NCI-H748 (cell line): Measurements from ENCODE around the gene MREG.
"Not testable (repeated sequence)": the region's sequence is repeated elsewhere in the genome, so short reads cannot be mapped to it uniquely, and the experiment has no call there.

Experiments
- DNase-seq: peaks from one replicate; lab custom pipeline; 2025; ENCODE audit not compliant: unreplicated experiment; lab: John Stamatoyannopoulos, UW

Gene MREG

DNA sequence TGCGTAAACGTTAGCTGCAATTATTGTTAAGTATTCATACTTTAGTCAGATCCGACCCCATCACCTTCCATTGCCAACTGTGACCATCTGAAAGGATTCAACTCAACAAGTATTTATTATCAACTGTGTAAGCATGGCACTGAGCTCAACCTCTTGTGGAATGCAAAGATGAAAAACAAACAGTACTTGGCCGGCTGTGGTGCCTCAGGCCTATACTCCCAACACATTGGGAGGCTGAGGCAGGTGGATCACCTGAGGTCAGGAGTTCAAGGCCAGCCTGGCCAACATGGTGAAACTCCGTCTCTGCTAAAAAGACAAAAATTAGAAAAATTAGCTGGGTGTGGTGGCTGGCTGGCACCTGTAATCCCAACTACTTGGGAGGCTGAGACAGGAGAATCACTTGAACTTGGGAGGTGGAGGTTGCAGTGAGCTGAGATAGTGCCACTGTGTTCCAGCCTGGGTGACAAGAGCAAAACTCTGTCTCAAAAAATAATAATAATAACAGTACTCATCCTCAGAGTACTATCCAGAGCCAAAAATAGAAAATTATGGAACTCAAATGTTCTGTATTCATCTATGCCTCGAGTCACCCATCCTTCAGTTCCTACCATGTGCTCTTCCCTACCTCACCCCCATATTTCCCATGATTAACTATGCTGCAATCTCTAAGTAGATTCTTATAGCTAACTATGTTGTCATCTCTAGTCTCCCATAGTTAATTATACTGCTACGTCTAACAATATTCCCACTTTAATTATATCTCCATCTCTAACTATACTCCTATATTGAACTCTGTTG lies 8.6 kb upstream of the MREG start:
- DNase-seq, result no peak

DNA sequence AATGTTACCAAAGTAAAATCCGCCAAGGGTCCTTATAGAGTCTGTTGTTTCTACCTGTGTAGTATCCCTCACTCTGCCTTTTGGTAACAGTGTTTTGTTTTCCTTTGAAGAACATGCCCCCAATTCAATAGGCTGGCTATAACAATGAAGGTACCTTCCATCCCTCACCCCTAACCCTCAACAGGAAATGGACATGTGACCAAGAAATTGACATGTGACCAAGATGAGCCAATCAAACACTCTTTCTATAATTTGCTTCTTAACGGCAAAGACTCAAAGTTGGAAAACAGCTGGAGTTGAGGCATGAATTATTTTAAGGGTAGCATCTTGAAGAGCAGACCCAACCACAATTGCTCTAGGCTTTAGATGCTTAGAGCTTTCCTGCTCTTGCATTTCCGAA lies 5.4 kb upstream of the MREG start:
- DNase-seq, result no peak

DNA sequence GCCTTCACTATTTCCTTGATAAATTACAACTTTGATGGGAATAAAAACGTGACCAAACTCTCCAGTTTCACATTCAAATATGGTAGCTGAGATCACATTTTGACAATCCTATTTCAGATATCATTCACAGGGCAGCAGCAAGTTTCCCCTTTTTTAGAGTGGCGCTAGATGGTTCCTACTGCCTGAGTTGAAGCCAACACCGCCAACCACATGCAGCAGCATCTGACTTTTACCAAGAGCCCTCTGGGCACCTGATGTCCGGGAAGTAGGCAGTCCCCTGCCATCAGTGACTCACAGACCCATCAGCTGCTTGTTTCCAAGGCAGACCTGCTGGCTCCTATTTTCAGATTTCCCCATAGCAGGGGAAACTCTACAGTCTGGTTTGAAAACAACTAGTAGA lies 4.0 kb upstream of the MREG start:
- no peak for DNase-seq

DNA sequence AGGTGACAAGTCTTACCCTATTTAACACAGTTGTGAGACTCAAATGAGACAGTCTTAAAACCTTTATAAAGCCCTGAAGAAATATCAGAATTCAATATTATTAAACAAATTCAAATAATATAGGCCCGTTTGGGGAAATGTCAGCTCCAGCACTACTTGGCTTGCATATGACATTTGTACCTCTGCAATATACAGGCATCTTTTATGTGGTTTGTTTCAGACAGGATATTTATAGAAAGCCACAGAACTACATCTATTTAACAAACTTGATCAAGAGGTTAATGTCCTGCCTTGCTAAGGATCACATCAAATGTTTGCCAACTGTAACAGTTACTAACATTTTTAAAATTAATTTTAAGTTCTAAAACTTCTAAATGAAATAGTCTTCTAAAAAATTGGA lies 3.2 kb upstream of the MREG start:
- no peak for DNase-seq

DNA sequence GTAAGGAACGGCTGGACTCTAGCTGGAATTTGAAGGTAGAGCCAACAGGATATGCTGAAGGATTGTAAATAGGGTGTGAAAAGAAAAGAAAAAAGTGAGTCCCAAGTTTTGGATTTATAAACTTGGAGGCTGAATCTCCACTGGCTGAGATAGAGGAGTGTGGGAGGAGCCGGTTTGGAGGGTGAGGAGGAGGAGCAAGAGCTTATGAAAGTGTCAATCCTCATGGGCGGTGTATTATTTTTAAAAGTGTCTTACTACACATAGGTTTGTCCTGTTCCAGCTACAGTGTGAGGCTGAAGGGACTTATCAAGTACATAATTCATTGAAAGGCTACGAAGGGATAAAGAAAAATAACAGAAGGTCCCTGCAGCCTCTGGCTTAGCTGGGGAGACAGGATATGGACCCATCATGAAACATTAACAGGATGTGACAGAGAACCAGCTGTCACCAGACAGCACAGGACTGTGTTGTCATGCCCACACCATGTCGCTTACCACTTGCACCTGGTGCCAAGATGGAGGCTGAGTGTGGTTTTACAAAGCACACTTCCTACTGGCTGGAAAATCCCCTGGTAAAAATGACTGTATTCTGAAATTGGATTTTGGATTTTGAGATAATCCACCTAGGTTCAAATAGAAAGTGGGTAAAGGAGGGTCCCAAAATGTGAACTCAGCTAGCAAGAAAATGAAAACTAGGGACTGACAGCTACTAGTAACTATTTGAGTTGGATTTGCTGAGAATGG lies 2.5 kb upstream of the MREG start:
- peak; percentile 9 for DNase-seq

DNA sequence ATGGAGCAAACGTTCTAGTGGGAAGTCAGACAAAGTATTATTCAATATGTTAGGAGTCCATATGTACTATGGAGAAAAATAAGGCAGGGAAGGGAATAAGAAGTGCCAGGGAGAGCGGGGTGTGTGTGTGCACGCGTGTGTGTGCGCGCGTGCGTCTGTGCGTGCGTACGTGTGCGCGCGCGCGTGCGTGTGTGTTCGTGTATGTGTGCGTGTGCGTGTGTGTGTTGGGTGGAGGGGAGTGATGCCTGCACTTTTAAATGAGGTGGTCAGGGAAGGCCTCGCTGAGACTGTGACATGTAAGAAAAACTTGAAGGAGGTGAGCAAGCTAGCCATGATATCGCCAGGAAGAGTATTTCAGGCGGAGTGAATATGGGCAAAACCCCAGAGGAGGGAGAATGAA lies 1.6 kb upstream of the MREG start:
- no peak for DNase-seq

DNA sequence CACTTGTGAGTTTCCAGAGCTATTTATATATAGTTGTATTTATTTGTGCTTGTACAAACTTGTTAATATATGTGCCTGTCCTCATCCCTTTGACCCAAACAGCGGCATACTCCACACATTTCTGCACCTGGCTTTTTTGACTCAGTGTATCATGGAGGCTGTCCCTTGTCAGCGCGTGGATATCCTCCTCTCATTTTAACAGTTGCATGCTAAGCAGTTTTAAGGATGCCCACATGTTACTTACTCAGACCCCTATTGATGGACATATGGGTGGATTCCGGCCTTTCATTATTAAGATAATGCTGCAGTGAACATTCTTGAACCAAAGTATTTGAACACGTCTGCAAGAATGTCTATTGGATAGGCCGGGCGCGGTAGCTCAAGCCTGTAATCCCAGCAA lies 655 bp upstream of the MREG start:
- DNase-seq, result no peak

DNA sequence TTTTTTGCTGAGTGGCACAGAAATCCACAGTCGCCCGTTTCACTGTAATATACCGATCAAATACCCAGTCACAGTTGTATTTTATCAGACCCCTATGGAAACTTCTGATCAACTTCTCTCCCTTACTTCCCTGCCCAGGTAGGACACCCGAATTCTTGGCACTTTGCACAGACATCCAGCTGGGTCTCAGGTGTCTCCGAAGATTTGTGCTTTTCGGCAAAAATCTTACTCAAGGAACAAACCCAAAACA lies 596 bp downstream of the MREG start:
- no peak for DNase-seq

DNA sequence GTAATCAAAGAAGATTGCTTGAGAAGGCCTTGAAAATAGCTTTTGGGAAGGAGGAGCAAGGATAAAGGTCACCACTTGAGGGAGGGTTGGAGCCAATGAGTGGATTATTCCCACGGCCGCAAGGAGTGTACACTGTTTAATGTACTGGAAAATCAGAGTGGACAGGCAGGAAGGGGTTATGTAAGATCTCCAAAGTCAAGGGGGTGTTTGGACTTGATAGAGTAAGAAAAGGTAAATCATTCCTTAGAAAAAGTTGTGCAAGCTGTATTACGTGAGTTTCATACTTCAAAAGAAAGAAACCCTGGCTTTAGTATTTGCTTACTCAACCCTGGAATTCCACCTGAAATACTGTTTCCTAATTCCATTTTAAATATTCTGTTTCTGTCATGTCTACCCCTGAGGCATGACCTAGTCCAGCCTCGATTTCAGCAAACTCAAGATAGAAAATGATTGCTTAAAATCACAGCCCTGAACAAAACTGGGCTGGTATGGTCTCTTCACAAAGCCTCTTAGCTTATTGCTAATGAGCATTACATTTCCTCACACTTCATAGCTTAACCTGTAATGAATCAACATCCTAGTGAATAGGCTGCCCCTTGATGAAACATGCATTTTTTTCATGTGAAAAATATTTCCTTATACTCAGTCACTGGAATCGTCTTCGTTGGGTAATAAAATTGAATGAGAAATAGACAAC lies 1.1 kb downstream of the MREG start:
- no peak for DNase-seq

DNA sequence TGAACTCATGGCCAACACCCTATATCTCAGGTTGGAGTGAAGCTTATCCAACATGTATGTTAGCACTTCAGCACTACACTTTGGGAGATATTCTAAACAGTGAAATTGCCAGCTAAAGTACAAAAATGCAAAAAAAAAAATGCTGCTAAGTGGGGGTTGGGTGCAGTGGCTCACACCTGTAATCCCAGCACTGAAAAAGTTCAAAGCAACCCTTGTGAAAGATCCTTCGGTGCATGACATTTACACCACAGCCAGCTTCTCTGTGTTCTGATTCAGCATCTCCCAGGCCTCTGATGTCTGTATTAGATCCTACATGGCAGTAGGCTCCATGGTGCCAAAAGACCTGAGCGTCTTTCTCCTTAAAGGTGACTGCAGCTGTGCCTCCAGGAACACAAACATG lies 4.1 kb downstream of the MREG start:
- not testable (repeated sequence) for DNase-seq

DNA sequence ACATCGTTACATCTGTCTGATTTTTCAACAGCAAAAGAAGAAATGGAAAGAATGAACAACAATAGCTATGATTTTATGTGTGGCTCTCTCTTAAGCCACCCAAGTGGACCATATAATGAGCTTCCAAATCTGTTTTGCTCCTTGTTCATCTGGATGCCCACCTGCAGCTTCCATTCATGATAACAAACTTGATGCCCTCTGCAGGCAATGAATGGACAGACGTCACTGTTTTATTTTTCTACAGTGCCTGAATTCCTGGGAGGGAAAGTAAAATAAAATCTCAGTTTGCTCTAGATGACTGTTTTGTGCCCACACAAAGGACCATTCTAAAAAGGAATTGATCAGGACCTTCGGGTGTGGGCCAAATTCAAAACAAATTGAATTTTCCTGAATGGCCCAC lies 5.0 kb downstream of the MREG start:
- no peak for DNase-seq

DNA sequence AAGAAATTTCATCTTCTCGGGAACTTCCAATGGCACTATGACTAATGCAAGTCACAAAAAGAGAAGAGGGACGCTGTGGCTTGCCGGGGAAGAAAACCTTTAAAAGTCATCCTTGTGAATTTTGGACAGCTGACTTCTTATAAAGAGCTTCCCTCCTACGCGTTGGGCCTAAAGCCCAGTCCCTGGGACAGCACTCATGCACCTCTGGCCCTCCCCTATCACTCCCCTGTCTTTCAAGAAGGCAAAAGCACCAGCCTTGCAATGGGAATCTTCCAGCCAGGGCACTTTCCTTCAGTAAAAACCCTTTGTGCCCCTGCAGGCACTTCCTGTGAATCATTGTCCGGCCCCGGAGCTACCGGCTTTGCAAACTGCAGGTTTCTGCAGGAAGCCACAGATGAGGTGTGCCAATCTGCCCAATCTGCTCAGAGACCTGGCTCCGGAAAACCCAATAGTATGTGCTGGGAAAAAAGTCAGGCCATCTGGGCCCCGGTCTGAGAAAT lies 7.1 kb downstream of the MREG start:
- no peak for DNase-seq

DNA sequence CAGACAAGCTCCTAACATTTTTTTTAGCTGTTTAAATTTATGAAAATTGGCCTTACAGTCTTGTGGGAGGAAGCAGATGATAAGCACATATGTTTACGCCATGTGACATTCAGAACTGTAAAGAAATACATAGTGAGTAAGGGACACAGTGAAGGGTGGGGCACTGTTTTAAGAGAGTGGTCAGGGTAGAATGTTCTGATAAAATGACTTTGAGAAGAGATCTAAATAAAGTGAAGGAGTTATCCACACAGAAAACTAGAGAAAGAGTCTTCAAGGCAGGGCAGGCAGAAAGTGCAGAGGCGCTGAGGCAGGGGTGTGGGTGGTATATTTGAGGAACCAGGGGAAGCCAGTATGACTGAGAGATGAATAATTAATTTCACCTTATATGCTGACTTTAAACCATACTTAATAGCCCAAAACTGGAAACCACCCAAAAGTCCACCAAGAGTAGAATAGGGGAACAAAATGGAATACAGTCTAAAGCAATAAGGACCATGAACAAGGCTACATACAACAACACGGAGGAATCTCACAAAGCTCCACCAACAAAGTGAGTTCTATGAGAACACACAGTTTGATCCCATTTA lies 8.6 kb downstream of the MREG start:
- DNase-seq, result no peak

DNA sequence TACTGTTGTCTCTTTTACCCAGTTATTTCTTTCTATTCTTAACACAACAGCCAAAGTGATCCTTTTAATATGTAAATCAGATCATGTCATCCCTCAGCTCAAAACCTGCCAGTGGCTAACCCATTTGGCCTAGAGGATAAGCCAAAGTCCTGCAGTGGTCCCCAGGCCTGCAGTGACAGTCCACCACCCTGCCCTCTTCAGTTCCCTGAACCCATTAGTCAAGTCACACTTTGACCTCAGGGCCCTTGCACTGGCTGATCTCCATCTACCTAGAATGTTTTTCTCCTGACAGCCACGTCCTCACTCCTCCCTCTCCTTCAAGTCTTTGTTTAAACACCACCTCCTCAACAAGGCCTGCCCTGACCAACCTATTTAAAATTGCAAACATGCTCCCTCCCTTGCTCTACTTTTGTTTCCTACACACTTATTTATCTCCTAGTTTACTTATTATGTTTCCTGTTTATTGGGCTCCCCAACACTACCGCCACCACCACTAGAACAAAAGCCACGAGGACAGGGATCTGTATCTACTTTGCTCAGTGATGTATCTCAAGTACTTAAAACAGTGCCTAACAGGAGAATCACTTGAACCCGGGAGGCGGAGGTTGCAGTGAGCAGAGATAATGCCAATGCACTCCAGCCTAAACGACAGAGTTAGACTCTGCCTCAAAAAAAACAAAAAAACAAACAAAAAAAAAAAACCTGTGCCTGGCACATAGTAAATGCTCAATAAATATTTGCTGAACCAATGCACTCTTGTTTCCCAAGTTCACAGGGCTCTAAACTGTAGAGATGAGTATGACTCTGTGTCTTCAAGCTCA lies 9.3 kb downstream of the MREG start:
- DNase-seq, result no peak

DNA sequence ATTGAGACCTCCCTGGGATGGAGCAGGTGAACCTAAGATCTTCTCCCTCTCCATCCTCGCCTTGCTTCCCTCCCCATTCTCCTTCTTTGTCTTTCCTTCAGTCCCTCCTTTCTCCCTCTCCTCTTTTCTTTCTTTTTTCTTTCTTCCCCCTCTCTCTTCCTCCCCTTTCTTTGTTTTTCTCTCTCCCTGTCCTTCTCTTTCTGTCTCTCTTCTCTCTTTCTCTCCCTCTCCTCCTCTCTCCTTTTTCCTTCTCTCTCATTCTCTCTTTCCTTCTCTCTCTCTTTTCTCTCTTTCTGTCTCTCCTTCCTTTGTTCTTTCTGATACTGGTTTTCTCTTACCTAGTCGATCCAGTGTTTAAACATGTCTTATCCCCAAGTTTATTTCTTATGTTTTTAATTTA lies 10.7 kb downstream of the MREG start:
- no peak for DNase-seq

DNA sequence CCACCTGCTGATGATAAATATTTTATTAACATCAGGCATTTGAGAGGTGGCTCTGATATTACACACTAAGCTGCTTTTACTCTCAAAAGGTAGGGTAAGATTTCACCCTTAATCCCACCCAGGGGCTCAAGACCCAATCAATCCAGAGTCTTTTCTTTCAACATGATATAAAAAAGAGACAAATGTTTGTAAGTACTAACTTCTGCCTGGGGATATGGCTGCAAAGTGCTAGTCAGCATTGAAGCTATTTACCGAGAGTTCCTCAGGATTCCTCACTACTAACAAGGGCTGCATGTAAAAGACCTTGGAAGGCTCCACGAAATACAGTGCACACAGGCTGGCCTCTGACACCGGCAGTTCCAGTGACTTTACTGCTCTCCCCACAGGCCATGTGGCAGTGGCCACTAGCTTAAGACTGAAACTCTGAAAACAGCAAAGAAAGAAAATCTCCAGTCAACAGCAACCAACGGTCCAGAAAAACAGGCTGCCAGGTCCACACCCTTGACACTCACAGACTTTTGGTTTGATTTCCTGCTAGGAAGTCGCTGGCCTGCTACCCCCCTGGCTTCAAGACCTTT lies 11.2 kb downstream of the MREG start:
- no peak for DNase-seq

DNA sequence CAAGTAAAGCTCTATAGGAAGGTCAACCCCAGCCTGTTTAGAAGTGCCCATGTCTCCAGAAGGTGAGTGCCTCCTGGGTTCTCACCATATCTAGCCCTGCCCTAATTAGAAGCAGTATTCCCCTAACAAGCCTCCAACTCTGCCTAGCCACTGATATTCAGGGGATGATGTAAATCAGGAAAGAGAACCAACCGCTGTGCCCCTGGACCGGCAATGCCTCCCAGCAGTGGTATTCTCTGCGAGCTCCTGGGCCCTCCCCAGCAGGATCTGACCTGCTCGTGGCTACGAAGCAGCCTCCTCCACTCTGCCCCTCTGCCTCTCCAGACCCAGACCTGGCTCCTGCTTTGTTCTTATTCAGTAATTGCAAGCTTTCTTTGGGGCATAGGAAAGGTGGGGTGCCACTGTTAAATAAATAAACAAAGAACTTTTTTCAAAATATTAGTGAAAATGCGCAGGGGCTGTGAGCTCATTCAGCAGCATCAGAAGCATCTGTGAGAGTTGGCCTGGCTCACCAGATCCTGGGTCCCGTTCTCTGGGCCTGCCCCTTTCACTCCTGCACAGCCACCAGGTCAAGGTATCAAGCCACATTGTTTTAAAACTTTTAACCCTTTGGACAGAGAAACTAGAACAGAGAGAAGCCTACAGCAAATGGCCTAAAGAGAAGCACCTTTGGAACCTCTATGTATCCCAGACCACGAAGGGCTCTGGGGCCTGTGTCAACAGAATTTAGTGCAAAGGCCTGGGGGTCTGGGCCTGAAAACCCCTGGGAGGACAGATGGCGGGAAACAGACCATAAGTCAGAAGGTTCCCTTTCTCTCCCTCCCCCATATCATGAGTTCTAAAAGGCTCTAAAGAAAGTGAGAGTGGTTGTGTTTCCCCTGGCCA lies 11.9 kb downstream of the MREG start:
- DNase-seq, result no peak

DNA sequence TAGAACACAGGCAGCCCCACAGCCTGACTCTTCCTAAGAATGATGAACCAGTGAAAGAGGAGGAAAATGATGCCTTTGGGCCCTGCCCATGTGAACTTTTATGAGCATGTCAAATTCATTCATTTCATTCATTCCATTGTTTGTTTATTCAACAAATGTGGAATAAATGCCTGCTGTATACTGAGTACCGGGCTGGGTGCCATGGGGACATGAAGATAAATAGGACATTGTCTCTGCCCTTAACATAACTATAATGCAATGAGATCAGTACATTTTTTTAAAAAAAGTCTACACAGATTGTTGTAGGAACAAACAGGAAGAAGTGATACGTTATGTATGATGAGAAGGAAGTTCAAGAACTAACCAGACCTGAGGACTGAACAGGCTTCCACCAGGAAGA lies 14.7 kb downstream of the MREG start:
- no peak for DNase-seq

DNA sequence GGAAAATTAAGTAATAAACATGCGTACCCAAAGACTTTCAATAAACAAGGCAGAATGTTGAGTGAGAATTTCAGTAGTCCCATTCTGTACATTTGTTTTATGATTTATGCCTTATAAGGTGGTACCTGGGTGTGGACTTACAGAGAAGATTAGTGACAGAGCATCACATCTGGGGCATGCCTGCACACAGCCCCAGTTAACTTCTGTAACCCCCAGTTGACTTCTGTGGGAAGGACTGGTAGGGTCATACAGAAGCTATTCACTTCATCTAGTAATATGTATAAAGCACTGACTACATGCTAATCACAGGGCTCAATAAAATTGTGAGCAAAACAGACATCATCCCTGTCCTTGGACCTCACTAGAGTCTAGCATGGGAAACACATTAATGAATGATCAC lies 16.1 kb downstream of the MREG start:
- no peak for DNase-seq

DNA sequence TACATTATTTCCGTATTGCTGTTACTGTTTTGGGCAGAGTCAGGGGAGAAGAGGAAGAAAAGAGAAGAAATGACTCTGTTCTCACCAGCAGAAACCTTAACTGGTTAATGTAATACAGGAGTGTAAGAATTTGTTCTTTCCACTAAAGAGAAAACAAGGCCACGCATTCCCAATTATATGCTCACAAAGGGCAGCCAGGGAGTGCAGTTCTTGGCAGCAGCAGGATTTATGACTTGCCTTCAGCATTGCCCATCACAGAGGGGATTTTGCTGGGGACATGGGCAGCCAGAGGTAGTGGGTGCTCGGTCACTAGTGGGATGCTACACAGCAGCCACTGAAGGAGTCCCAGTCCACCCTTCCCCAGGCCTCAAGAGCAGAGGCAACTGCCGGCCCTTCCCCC lies 18.4 kb downstream of the MREG start:
- DNase-seq, result no peak
